HG03378 (cell line): ENCODE results near the gene ARFGAP3.

Source experiments
- ATAC-seq: cut with Tn5 transposase; IDR thresholded peaks from one replicate; pipeline ENCODE4 v1.9.1; 2021; ENCODE audit warnings: mild to moderate bottlenecking, moderate library complexity; ENCODE audit not compliant: unreplicated experiment

The ARFGAP3 gene, protein sequence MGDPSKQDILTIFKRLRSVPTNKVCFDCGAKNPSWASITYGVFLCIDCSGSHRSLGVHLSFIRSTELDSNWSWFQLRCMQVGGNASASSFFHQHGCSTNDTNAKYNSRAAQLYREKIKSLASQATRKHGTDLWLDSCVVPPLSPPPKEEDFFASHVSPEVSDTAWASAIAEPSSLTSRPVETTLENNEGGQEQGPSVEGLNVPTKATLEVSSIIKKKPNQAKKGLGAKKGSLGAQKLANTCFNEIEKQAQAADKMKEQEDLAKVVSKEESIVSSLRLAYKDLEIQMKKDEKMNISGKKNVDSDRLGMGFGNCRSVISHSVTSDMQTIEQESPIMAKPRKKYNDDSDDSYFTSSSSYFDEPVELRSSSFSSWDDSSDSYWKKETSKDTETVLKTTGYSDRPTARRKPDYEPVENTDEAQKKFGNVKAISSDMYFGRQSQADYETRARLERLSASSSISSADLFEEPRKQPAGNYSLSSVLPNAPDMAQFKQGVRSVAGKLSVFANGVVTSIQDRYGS

DNA sequence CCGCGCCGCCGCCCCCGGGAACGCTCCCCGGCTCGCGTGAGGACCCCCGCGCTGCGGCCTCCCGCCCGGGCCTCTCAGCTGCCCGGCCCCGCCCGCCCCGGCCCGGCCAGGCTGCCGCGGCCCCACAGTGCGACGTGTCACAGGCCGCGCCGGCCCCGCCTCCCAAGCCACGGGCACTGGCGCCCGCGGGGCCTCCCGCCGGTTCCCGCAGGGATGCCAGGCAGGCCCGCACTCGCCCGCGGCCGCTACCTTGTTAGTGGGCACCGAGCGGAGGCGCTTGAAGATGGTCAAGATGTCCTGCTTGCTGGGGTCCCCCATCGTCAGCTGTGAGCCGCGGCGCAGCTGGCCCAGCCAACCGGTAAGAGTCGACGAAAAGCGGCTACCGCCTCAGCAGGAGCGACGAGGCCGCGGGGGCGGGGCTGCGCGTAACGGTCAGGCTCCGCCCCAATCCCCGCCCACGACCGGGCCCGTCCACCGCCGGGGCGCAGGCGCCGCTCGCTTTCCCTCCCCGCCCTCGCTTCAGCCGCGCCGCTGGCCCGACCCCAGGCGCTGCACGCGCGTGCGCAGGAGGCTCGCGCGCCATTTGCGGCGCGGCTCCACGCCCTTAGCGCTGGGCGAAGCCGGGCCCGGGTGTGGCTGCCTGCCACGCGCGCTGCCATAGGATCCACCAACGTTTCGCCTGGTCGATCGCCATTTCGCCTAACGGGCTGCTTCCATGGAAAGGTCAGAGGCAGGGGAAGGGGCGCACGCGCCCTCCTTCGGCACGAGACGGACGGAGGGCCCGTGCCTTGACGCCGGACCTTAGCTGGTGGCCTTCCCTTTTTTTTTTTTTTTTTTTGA is at the start of gene ARFGAP3:
TSS of gene ARFGAP3 (minus strand) at position 409 of the 840 bp plus-strand sequence. CDS start at position 318, 91 bp downstream.
- peak; percentile 61 for ATAC-seq

DNA sequence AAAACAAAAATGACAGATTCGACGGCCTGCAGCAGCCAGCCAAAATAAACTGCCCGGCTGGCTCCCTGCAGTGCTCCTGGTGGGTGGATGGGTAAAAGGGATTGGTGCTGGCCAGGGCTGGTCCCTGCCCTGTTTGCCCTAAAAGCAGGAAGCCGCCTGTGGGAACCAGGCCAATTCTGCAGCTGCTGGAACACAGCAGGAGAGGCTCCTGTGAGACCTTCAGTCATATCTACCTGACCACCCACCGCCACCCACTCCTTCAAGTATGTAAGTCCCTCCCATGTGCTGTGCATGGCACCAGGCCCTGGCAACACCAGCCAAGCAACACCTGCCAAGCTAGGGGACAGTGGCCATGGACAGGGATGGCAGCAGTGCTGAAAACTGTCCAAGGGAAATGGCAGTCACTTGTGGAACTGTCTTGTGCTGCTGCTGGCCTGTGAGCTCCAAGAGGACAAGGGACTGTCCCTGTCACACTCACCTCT is 48.7 kb upstream of the ARFGAP3 start:
- ATAC-seq = no peak

DNA sequence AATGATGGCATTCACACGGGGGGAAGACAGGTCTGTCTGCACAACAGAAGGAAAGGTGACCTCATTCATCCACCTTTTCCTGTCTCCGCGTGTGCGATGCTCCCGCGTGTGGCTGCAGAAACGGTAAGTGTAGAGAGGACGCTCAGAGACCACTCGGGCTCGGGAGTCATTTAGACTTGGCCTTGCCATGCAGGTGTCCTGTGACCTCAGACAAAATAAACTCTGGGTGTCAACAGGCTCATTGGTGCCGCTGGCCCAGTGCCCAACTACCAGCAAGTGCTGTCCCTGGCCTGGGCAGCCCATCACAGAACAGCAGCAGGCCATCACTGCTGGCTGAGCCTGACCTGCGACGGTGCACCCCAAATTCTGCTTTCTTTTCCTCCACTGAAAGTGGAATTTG is 48.1 kb upstream of the ARFGAP3 start:
- no peak for ATAC-seq

DNA sequence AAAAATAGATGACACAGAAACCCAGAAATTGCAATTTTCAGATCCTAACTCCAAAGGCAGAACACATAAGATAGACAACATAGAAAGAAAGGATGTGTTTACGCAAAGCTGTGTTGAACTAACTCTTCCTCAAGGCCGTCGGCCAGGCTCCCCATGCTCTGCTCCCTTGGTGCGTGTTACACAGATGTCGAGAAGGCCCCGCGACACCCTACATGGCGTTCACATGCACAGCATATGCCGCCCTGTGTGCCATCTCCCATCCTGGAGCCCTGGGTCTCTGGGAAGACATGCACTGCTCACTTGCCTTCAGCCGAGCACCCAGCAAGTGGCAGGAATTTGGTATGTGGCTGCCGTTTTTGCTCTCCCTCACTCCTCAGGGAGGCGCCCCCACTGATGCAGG is 47.0 kb upstream of the ARFGAP3 start:
- ATAC-seq = no peak

DNA sequence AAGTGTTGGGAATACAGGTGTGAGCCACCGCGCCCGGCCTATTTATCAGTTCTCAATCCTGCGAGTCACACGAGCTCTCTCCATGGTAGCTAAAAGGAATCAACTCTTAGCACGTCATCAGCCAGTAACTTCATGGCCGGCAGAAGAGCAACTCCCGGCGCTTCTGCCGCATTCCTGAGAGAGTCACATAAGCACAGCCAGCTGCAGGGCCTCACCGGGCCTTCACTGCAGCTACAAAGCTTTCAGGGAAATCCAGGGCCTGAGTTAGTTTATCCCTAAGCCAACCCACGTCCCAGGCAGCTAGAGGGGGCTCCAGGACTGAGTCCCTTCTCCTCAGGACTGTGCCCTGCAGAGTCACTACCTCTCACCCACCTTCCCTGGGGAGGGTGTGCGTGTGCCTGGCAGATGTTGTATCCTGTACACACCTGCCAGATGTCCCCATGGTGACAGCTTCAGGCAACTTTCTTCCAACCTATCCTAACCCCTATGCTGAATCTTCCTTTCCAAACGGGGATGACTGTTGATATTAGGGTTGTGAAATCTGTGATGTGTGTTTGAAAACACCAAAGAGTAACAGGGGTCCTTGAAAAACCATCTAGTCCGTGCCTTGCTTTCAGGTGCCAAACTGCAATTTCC is 45.9 kb upstream of the ARFGAP3 start:
- ATAC-seq = no peak

DNA sequence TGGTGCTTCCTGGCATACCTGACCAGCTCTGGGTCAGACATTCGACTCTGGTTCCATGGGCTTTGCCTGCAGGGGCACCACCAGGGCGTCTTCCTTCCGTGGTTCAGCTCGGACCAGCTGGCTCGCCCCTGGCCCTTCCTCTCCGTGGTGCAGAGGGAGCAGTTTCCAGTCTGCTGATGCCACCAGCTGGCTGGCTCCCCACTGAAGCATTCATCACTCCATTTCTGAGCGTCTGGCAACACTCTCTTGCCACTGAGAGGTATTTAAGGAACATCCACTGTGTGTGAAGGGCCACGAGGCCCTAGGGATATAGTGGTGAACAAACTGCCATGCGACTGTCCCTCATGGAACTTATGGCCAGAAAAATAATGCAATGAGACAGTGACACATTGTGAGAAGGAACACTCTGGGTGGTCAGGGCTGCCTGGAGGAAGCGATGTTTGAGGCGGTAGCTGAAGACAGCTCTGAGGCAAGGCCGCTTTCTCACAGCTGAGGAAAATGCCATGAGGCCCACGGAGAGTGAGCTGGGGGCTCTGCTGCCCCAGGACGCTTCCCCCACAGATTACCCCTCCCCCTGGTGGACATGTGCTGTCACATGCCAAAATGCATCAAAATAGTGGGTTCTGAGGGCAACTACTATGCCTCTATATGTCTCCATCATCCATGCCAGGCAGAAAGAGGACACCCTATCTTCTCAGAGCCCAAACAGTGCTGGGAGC is 44.9 kb upstream of the ARFGAP3 start:
- no peak for ATAC-seq

DNA sequence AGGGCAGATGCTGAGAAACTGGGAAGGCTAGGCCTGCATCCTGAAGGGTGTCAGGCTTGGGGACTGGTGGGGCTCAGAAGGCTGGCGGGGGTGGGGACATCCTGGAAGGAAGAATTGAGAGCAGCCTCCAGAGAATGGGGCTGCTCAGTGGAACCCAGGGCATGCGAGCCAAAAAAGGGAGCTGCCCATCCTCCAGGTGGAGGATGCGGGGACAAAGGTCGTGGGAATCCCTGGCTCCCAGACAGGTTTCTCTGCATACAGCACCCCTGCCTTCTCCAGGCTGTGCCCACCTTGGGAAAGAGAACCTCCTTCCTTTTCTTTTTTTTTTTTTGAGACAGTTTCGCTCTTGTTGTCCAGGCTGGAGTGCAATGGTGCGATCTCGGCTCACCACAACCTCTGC is 40.9 kb upstream of the ARFGAP3 start:
- ATAC-seq = no peak

DNA sequence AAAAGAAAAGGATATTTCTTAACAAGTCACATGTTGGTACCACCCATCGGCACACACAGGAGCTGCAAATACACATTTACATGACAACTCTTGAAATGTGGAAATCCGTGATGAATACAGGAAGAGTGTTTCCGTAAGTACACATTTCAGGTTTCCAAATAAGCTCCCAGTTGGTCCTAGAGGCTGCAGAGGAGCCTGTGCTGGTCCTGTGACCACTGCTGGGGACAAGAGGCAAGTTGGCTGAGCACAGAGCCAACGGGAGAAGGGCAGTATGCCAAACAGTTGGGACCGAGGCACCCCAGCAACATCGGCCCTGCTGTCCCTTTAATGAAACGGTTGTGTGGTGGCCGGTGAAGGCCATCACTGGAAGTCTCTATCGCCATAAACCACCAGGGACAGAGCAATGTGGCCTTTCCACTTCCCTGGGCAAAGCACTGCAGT is 38.5 kb upstream of the ARFGAP3 start:
- ATAC-seq = no peak

DNA sequence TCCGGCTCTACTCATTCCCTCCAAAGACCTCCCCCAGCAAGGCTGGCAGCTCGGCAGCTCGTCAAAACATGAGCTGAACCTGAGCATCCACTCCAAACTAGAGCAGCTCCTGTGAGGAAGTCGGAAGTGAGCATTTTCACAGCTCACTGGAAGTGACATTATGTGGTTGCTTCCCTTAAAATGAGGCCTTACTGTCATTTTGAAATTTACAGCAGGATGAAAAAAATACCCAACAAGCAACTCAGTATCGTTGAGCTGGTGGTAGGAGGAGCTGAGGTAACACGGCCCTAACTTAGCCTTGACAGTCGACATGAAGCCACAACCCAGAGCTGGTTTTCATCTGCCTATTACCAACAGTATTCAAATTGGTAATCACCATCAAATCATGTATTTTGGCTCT is 38.0 kb upstream of the ARFGAP3 start:
- no peak for ATAC-seq

DNA sequence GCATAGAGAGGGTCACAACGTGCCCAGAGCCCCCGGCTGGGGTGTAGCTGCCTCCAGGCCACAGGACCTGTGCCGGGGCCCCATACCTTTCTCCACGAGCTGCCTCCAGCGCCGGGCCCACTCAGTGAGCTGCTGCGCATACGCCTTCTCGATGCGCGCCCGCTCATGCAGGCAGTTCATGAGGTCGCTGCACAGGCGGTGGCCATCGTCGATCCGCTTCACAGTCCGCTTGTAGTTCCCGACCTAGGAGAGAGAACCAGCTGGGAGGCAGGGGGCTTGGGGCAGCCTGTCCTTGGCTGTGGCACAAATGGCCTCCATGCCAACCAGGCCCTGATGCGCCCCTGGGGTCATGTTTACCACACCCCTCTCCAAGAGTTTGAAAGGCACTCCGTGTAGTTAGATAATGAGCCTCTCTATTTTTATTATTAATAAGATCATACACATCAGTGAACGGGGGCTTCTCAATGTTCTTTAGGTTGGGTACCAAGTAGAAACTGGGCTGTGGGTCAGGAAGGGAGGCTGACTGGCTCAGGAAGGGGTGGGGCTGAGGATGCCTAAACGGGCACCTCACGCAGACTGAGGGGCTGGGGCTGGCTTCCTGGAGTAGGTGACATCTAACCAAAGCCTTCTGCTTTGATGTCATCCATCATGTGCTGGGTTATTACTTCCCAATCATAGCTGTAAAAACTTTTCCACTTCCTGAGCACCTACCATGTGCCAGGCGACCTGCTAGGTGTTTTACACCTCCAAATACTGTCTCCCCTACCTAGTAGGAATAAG is 36.5 kb upstream of the ARFGAP3 start:
- ATAC-seq = no peak

DNA sequence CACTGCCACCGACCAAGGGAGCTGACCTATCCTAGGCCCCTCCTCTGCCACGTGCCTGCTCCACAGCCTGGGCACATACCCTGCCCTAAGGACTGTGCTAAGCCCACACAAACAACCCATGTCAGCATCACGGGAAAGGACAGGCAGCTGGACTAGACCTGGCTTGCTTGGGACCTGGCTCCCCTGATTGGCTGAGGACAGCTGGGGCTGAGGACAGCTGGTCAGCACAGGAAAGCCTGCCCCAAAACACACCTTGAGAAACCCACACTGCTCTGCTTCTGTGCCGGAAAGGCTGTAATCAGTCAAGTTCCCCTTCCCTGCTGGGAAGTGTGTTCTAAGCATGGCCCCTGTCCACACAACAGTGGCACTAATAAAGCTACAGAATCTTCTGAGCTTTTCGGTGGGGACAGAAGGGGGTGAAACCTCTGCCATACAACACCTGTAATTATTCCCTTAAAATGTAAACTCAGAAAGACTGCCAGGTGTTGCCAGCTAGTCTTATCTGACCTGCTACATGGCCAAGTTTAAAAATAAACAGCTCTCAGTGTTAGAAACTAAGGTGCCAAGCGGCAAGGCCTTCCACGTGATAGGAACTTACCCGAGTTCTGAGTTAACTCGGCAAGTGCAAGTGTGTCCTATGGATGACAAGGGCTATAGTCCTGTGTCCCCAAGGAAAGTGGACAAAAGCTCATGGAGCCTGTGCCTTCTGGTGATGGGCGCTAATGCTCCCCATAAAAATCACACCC is 35.7 kb upstream of the ARFGAP3 start:
- ATAC-seq = no peak

DNA sequence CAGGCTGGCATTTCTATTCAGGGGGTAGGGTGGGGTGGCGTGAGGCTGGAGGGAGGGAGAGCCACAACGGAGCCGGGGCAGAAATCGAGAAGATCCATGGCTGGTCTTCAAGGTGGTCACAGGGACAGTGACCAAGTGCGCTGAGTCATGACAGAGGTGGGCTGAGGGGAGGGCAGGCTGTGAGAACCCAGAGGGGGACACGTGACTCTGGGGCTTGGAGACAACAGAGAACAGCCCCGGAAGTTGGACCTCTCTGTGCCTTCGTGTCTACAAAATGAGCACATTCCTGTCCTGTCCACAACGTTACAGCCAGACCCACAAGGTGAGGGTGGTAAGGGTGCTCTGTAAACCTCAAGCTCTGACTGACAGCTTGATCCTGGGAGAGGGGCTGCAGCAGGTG is 35.1 kb upstream of the ARFGAP3 start:
- ATAC-seq = no peak

DNA sequence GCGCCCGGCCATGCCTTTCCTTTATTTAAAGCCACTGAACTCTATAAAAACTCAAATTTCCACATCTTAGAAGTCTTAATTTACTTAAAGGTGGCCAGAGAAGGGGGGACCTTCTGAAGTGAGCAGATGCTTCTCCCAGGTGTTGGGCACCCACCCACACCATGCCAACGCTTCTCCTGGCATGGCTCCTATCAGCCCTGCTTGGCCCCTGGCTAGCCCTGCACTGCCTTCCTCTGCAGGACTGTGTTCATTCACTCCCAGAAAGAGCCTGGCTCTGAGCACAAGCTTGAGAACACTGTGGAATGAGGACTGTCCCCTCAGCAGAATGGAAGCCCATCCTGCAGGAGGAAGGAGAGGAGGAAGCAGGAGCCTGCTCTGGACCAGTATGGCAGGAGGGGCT is 34.6 kb upstream of the ARFGAP3 start:
- ATAC-seq = no peak

DNA sequence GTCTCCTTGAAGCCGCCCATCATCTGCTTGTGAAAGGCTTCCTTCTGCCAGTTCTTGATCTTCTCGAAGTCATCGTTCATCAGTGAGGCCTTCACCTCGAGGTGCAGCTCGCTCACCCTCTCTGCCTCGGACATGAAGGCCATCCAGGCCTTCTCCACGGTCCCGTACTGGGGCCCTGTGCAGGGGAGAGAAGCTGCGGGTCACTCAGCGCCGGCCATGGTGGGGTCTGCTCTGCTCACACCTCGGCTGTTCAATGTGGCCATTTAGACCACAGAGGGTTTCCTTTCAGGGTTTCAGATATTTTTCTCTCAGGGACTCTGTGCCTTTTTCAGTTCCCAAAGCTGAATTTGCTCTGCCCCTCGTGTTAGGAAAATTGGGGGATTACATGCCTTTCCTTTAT is 33.9 kb upstream of the ARFGAP3 start:
- ATAC-seq = no peak

DNA sequence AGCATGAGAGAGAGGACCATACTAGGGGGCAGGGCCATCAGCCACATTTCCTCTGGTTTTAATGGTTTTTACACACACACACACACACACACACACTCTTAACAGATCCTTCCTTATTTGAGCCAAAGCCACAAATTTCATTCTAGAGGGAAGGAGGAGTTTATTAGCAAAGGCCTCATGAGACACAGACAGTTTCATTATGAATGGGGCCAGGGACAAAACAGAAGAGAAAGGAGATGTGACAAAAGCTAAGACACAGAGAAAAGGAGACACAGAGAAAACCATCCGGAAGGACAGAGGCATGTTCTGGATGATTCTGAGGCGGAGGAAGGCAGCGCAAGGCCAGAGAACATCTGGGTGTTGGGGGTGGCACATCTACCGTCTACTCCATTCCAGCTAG is 32.2 kb upstream of the ARFGAP3 start:
- peak; percentile 53 for ATAC-seq

DNA sequence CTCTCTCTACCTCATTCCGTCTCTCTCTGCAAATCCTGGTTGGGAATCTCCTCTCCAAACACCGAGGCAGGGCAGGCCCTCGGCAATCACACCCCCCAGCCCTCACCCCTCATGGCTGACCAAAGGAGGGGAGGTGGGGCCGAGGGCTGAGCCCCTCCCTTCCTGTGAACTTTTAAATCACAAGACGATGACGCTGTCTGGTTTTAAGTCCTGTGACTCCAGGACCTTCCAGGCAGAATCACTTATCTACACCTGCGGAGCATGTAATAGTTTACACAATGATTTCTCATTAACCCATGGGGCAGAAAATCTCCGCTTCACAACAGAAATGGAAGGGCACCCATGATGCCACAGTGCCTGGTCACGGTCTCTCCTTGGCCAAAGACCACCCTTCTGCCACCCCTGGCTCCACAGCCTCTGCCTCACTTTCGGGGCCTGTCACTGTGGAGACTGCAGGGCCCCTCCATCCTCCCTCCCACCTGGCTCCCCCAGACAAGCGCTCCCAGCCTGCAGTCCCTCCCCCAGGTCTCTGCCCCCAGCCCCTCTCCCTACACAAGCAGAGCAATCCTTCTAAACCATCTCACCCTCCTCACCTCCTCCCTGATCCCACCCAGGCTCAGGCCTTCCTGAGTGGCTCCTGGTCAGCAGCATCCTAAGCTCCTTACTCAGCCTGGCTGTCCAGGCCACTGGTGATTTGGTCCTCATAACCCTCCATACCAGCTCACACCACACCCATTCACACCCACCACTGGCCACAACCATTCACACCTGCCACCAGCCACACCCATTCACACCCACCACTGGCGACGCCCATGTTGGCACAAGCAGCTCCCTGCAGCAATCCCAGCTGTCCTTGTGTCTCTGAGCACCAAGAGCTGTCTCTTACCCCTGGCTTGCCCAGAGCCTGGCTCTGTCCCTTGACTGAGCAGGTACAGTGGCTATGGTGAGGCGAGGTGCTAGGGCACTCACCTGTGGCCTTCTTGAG is 30.7 kb upstream of the ARFGAP3 start:
- ATAC-seq = no peak

DNA sequence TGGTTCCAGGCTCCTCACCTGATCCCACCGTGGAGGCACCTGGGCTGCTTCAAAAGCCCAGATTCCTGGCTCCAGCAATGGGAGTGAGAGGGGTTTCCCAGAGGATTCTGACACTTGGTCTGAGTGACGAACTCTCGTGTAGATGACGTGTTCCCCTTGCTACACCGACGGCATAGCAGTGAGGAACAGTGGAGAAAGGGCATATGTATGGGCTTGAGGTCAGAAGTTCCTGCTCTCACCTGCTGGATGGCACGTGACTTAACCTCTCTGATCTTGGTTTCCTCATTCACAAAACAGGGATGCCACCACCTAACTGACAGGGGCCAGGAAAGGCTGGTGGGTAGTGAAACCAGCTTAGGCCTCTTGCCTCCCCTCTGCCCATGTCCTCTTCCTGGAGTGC is 30.0 kb upstream of the ARFGAP3 start:
- no peak for ATAC-seq

DNA sequence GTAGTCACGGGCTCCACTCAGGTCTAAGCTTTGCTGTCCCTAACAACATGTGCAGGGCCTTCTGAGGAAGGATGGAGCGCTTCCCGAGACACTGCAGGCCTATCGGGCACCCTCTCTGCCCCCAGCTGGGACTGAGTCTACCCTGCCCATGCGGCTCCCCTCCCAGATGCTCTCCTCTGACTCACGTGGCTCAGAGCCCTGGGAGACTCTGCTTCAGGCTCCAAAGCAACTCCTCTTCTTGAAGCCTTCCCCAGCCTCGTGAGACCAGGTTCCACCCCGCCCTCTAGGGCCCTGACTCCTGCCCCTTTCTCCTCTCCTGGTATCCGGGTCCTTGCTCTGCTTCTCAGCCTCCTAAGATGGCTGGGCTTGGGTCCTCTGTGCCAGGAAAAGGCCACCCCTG is 28.4 kb upstream of the ARFGAP3 start:
- no peak for ATAC-seq
